ENCODE data around the gene MINDY4. TPM values are rescaled to one million over a fixed set of nuclear protein-coding genes. Genes with fewer than 3 reads are reported as not detected.

Gene MINDY4
- total RNA-seq, 1 experiment from 2014 or later: 2.1 TPM

DNA sequence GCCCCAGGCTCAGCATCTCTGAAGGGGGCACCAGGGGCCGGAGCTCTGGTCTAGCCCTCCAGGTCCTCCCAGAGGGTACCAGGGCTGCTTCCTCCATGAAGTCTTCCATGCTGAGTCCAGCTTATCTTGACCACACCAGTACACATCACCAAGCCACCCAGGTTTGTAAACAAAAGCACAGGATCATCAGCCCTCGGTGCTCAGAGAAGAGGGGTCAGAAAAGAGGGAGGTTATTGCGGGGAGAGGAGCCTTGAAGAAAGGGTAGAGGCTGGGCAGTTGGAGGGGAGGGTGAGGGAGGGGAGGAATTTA, 164.3 kb downstream of the MINDY4 start:
- ChIA-PET POLR2A (no interaction called here), CTCF (interaction anchor here (0.5 to 1.9 kb wide), 2 partner anchors 11 to 55 kb away, joined by 4 to 5 read pairs; no protein-coding TSS in a partner anchor)
- no peaks in the 10 kb centered on the region for H3K9me3 Mint-ChIP-seq (ENCODE audit: unreplicated experiment)
- BruUV-seq (replicated peaks): no TSS peak
- no peak overlapping the region for H3K4me3 Mint-ChIP-seq (ENCODE audit: unreplicated experiment)
- Histone ChIP-seq H3K27me3 (replicated peaks; ENCODE audit: control insufficient read depth, insufficient read depth, low read length) (no peaks in the 10 kb centered on the region), H3K9me3 (no peaks in the 10 kb centered on the region), H3K36me3 (ENCODE audit: control insufficient read depth, insufficient read depth, low read length) (no peaks in the 10 kb centered on the region), H3K4me3 (ENCODE audit: low read depth, low read length) (no peak overlapping the region), H3K4me1 (no peaks in the 10 kb centered on the region)
- H3K27ac Mint-ChIP-seq (ENCODE audit: unreplicated experiment): no peak overlapping the region
- no peaks in the 10 kb centered on the region for H3K27me3 Mint-ChIP-seq (ENCODE audit: insufficient read depth, unreplicated experiment)
- DNase-seq: no peak
- TF ChIP-seq, protein P1, sequence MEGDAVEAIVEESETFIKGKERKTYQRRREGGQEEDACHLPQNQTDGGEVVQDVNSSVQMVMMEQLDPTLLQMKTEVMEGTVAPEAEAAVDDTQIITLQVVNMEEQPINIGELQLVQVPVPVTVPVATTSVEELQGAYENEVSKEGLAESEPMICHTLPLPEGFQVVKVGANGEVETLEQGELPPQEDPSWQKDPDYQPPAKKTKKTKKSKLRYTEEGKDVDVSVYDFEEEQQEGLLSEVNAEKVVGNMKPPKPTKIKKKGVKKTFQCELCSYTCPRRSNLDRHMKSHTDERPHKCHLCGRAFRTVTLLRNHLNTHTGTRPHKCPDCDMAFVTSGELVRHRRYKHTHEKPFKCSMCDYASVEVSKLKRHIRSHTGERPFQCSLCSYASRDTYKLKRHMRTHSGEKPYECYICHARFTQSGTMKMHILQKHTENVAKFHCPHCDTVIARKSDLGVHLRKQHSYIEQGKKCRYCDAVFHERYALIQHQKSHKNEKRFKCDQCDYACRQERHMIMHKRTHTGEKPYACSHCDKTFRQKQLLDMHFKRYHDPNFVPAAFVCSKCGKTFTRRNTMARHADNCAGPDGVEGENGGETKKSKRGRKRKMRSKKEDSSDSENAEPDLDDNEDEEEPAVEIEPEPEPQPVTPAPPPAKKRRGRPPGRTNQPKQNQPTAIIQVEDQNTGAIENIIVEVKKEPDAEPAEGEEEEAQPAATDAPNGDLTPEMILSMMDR (IDR thresholded peaks at IDR 0.05; ENCODE audit: insufficient read depth in 1 of 2, low read depth in 1 of 2, low read length in 1 of 2, severe bottlenecking in 1 of 2, unreplicated experiment in 1 of 2): no peak
- H3K4me1 Mint-ChIP-seq (ENCODE audit: low read depth, unreplicated experiment): peaks cover 6% of the 10 kb centered on the region
- no peaks in the 10 kb centered on the region for H3K36me3 Mint-ChIP-seq (ENCODE audit: insufficient read depth, unreplicated experiment)
- intact Hi-C loops (cut with micrococcal nuclease; ENCODE audit: unreplicated experiment): no loop called here

DNA sequence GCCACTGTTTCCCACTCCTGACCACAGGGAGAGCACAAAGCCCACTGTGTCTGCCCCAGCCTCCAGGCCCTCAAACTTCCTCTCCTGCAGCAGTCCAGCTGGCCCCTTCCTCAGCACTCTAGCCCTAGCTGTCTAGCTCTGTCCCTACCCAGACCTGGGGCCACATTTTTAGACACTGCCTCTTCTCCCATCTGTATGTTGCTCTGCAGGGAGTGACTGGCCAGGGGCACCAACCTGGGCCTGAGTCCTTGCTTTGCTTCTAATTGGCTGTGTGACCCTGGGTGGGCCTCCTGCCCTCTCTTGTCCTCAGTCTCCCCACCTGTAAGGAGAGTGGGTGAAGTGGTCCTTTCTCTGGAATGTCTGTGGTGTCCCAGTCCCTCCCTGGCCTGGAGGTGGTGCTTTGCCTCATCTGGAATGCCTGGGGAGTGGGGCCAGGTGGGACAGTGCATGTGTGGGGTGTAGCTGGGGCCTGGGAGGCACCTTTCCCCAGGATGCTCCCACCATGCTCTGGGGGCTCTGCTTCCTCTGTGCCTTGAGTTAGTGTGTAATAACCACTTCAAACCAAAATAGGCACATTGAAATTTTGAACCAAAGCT, 165.5 kb downstream of the MINDY4 start:
- no peaks in the 10 kb centered on the region for H3K27me3 ChIP-seq (replicated peaks; ENCODE audit: control insufficient read depth, insufficient read depth, low read length)
- peaks cover 9% of the 10 kb centered on the region for H3K4me1 Mint-ChIP-seq (ENCODE audit: low read depth, unreplicated experiment)
- TF ChIP-seq, protein P1 (IDR thresholded peaks at IDR 0.05; ENCODE audit: insufficient read depth in 1 of 2, low read depth in 1 of 2, low read length in 1 of 2, severe bottlenecking in 1 of 2, unreplicated experiment in 1 of 2): no peak
- no peaks in the 10 kb centered on the region for H3K9me3 Mint-ChIP-seq (ENCODE audit: unreplicated experiment)
- intact Hi-C loops (cut with micrococcal nuclease; ENCODE audit: unreplicated experiment): no loop called here
- H3K27ac Mint-ChIP-seq (ENCODE audit: unreplicated experiment): no peak overlapping the region
- POLR2A ChIA-PET: no interaction called here
- no peaks in the 10 kb centered on the region for H3K9me3 ChIP-seq
- no peak overlapping the region for H3K4me3 Mint-ChIP-seq (ENCODE audit: unreplicated experiment)
- no TSS peak for BruUV-seq (replicated peaks)
- no peak for DNase-seq
- no peak overlapping the region for H3K4me3 ChIP-seq (ENCODE audit: low read depth, low read length)
- no peaks in the 10 kb centered on the region for H3K36me3 ChIP-seq (ENCODE audit: control insufficient read depth, insufficient read depth, low read length)
- no peaks in the 10 kb centered on the region for H3K36me3 Mint-ChIP-seq (ENCODE audit: insufficient read depth, unreplicated experiment)
- H3K4me1 ChIP-seq: peaks cover 2% of the 10 kb centered on the region; the same call in 1 of the 2 replicates
- H3K27me3 Mint-ChIP-seq (ENCODE audit: insufficient read depth, unreplicated experiment): no peaks in the 10 kb centered on the region
- CTCF ChIA-PET: interaction anchor here (0.6 to 1.9 kb wide), 3 partner anchors 12 to 620 kb away, joined by 3 to 5 read pairs (median 4); no protein-coding TSS in a partner anchor

DNA sequence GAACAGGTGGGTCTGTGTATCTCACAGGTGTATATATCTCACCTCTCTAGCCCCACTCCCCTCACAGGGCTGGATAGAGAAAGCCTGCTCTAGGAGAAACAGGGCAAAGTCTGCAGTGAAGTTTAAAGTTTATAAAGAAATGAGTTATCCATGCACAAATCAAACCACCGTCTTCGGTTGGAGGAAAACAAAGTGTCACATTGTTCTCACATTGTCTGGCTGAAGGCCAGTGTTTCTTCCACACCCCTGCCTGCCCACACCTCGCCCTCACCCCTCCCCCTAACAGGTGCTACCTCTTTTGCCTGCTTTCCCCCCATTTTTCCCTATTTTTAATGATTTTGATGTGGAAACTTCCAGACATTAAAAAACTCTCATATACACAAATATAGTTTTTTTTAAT, 166.2 kb downstream of the MINDY4 start:
- no TSS peak for BruUV-seq (replicated peaks)
- Mint-ChIP-seq H3K4me3 (ENCODE audit: unreplicated experiment) (no peak overlapping the region), H3K36me3 (ENCODE audit: insufficient read depth, unreplicated experiment) (no peaks in the 10 kb centered on the region), H3K9me3 (ENCODE audit: unreplicated experiment) (no peaks in the 10 kb centered on the region), H3K27me3 (ENCODE audit: insufficient read depth, unreplicated experiment) (no peaks in the 10 kb centered on the region), H3K27ac (ENCODE audit: unreplicated experiment) (no peak overlapping the region), H3K4me1 (ENCODE audit: low read depth, unreplicated experiment) (peaks cover 16% of the 10 kb centered on the region)
- DNase-seq: no peak
- TF ChIP-seq, protein P1 (IDR thresholded peaks at IDR 0.05; ENCODE audit: insufficient read depth in 1 of 2, low read depth in 1 of 2, low read length in 1 of 2, severe bottlenecking in 1 of 2, unreplicated experiment in 1 of 2): no peak
- Histone ChIP-seq H3K36me3 (ENCODE audit: control insufficient read depth, insufficient read depth, low read length) (no peaks in the 10 kb centered on the region), H3K4me1 (peaks cover 9% of the 10 kb centered on the region), H3K9me3 (no peaks in the 10 kb centered on the region), H3K4me3 (ENCODE audit: low read depth, low read length) (no peak overlapping the region), H3K27me3 (replicated peaks; ENCODE audit: control insufficient read depth, insufficient read depth, low read length) (no peaks in the 10 kb centered on the region)
- ChIA-PET CTCF (no interaction called here), POLR2A (no interaction called here)
- intact Hi-C loops (cut with micrococcal nuclease; ENCODE audit: unreplicated experiment): no loop called here
